ENCODE data around the gene MBOAT1.

MBOAT1 gene

DNA sequence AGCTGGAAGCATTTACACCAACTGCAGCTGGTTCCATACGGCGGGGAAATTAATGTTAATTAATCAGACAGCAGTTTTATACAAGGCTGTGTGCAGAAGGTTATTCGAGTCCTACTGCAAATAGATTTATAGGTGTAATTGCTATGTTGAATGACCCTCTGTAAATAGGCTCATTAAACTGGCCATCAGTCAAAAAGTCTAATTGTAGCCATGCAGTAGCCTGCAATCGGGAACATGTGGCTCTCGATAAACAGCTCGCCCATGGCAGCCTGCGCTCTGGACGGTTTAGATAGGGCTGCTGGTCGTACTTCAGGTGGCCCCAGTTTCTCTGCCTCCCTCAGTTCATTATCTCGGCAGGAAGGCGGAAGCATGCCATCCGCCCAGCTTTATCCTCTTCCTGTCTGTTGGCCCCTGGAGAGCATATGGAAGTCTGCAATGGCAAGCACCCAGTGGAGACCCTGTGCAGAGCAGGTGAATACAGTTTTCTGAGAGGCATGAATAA is 143.2 kb downstream of the MBOAT1 start:
- DNase-seq (no peak), ATAC-seq (no peak)
- H3K27ac Mint-ChIP-seq, result no peak overlapping the region
- no peaks in the 10 kb centered on the region for H3K36me3 Mint-ChIP-seq (ENCODE audit: low read depth)
- H3K4me3 Mint-ChIP-seq, result no peak overlapping the region
- H3K27me3 Mint-ChIP-seq, result peaks cover 3% of the 10 kb centered on the region
- no peaks in the 10 kb centered on the region for H3K4me1 Mint-ChIP-seq
- peaks cover 4% of the 10 kb centered on the region for H3K9me3 Mint-ChIP-seq

DNA sequence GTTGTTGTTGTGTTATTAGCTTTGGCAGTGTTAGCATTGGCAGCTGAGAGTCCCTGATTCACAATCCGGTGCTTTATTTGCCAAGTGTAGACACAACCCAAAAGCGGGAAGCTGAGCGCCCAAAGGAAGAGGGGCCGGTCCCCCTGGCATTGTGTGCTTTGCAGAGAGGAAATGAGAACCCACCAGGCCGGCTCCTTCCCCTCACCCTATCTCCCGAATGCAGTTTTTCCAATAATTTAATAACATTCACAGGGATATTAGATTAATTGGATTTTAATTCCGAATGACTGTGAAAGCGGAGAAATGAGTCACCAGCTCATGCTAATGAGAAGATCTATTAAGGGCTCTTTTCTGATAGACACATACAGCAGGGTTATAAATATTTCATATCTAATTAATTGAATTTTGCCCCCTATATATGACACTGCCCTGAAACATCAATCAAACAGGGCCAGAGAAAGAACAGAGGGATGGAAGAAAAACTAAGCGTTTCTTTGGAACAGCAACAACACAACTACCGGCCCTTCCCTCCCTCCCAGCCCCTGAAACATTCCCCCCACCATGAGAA is 143.8 kb downstream of the MBOAT1 start:
- DNase-seq (no peak), ATAC-seq (no peak)
- Mint-ChIP-seq H3K4me1 (no peaks in the 10 kb centered on the region), H3K27me3 (peaks cover 3% of the 10 kb centered on the region), H3K36me3 (ENCODE audit: low read depth) (no peaks in the 10 kb centered on the region), H3K9me3 (peaks cover 4% of the 10 kb centered on the region), H3K4me3 (no peak overlapping the region), H3K27ac (no peak overlapping the region)

- Mint-ChIP-seq H3K4me3 (no peak overlapping the region), H3K9me3 (no peaks in the 10 kb centered on the region), H3K27ac (no peak overlapping the region), H3K4me1 (no peaks in the 10 kb centered on the region), H3K27me3 (peaks cover under 1% of the 10 kb centered on the region), H3K36me3 (ENCODE audit: low read depth) (no peaks in the 10 kb centered on the region)
- ATAC-seq (no peak), DNase-seq (no peak)
These were observed 150.3 kb downstream of the MBOAT1 start for GRCh38 chr6:20061952-20062351.

DNA sequence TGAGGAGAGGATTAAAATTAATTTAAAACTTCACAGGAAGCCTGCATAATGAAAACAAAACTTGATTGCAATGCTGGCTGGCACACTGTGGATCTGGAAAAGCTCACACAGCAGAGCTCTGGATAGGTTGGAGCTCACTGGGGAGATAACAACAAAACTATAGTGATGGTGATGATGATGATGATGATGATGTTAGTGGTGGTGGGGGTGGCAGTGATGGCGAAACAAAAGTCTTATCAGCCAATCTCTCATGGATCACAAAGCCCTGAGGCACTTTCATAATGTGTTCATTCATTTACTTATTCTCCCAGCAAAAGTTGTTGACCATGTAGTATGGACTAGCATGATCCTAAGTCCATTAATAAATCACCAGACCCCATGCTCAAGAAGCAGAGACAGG is 152.0 kb downstream of the MBOAT1 start:
- no peak for DNase-seq
- H3K36me3 Mint-ChIP-seq (ENCODE audit: low read depth), result no peaks in the 10 kb centered on the region
- ATAC-seq, result no peak
- no peak overlapping the region for H3K4me3 Mint-ChIP-seq
- no peaks in the 10 kb centered on the region for H3K9me3 Mint-ChIP-seq
- H3K27ac Mint-ChIP-seq, result no peak overlapping the region
- no peaks in the 10 kb centered on the region for H3K4me1 Mint-ChIP-seq
- H3K27me3 Mint-ChIP-seq, result no peaks in the 10 kb centered on the region

- Mint-ChIP-seq H3K4me3 (no peak overlapping the region), H3K36me3 (ENCODE audit: low read depth) (no peaks in the 10 kb centered on the region), H3K27me3 (no peaks in the 10 kb centered on the region), H3K4me1 (no peaks in the 10 kb centered on the region), H3K9me3 (no peaks in the 10 kb centered on the region), H3K27ac (no peak overlapping the region)
- no peak for DNase-seq
- ATAC-seq, result peak; percentile 15
These were observed 153.4 kb downstream of the MBOAT1 start for GRCh38 chr6:20058912-20059311.

- Mint-ChIP-seq H3K27ac (no peak overlapping the region), H3K4me1 (no peaks in the 10 kb centered on the region), H3K9me3 (no peaks in the 10 kb centered on the region), H3K27me3 (no peaks in the 10 kb centered on the region), H3K4me3 (no peak overlapping the region), H3K36me3 (ENCODE audit: low read depth) (no peaks in the 10 kb centered on the region)
- DNase-seq (no peak), ATAC-seq (no peak)
These were observed 154.0 kb downstream of the MBOAT1 start for GRCh38 chr6:20058121-20058905.

- Mint-ChIP-seq H3K9me3 (no peaks in the 10 kb centered on the region), H3K4me3 (no peak overlapping the region), H3K36me3 (ENCODE audit: low read depth) (no peaks in the 10 kb centered on the region), H3K27ac (no peak overlapping the region), H3K4me1 (no peaks in the 10 kb centered on the region), H3K27me3 (no peaks in the 10 kb centered on the region)
- DNase-seq (no peak), ATAC-seq (no peak)
These were observed 155.8 kb downstream of the MBOAT1 start for GRCh38 chr6:20056350-20056992.

- Mint-ChIP-seq H3K36me3 (ENCODE audit: low read depth) (no peaks in the 10 kb centered on the region), H3K4me1 (no peaks in the 10 kb centered on the region), H3K27ac (no peak overlapping the region), H3K4me3 (no peak overlapping the region), H3K27me3 (no peaks in the 10 kb centered on the region), H3K9me3 (no peaks in the 10 kb centered on the region)
- ATAC-seq (no peak), DNase-seq (no peak)
These were observed 156.4 kb downstream of the MBOAT1 start for GRCh38 chr6:20055916-20056315.

Data from activated naive CD8-positive, alpha-beta T cell treated with anti-CD3 and anti-CD28 coated beads, Interleukin-2, amount 50 U/mL, for 24 hours (primary cell).